K562 (cell line): ENCODE measurements around the gene ELF2. TPM values are rescaled to one million over a fixed set of nuclear protein-coding genes. Genes with fewer than 3 reads are reported as not detected.

Experiments
- CAMTA2 ChIP-seq: fragments of 250-450 bp; sonication (Bioruptor Pico); conservative IDR thresholded peaks from 2 replicates; pipeline ENCODE4 v1.5.1; 2022
- MYBL2 ChIP-seq, 2 experiments: fragments of 450-650 bp in 1 of 2; sonication (generic) in 1 of 2; formaldehyde crosslinking in 1 of 2; IDR thresholded peaks; 2 replicates each; pipeline versions ENCODE4 v1.6.1 to v1.8.1; 2017 to 2022; ENCODE audit warnings: borderline replicate concordance in 1 of 2, inconsistent platforms in 1 of 2, low read depth in 1 of 2, mild to moderate bottlenecking in 1 of 2, missing genetic modification reagents in 1 of 2, moderate library complexity in 1 of 2
- NKRF ChIP-seq: fragments of 450-650 bp; IDR thresholded peaks from 2 replicates; pipeline ENCODE4 v1.6.1; 2016; ENCODE audit warnings: borderline replicate concordance
- RBM25 ChIP-seq: fragments of 200-400 bp; formaldehyde crosslinking; IDR thresholded peaks from 2 replicates; pipeline ENCODE4 v1.6.1; 2018; ENCODE audit warnings: low read length, low read depth, moderate library complexity; ENCODE audit not compliant: severe bottlenecking
- SRSF7 ChIP-seq: fragments of 200-400 bp; formaldehyde crosslinking; optimal IDR thresholded peaks from 2 replicates; pipeline ENCODE3; 2017; ENCODE audit warnings: mild to moderate bottlenecking, low read depth, low read length
- THRB ChIP-seq: fragments of 450-650 bp; formaldehyde crosslinking; conservative IDR thresholded peaks from 2 replicates; pipeline ENCODE4 v1.4.0; 2022; ENCODE audit warnings: mild to moderate bottlenecking, missing genetic modification characterization
- XRCC3 ChIP-seq: fragments of 450-650 bp; IDR thresholded peaks from 2 replicates; pipeline ENCODE4 v1.6.1; 2017; ENCODE audit warnings: mild to moderate bottlenecking, moderate library complexity
- ZNF407 ChIP-seq: fragments of 450-650 bp; IDR thresholded peaks from 2 replicates; pipeline ENCODE4 v1.6.1; 2016; ENCODE audit warnings: low read depth
- ZNF449 ChIP-seq: fragments of 250-450 bp; sonication (Bioruptor Pico); IDR thresholded peaks from 2 replicates; pipeline ENCODE4 v1.8.0; 2022; ENCODE audit warnings: moderate library complexity, mild to moderate bottlenecking, inconsistent platforms
- ZNF740 ChIP-seq, 3 experiments: fragments of 200-800 bp in 1 of 3; sonication (Bioruptor generic) in 1 of 3; sonication (generic) in 1 of 3; formaldehyde crosslinking in 1 of 3; IDR thresholded peaks; 2 replicates each; pipeline versions ENCODE4 v1.6.1 to v1.8.0; 2016 to 2022; ENCODE audit warnings: mild to moderate bottlenecking in 2 of 3, missing compliant biosample characterization in 2 of 3, missing genetic modification characterization in 2 of 3, missing genetic modification reagents in 1 of 3
- polyA plus RNA-seq, 8 experiments: library from polyadenylated mRNA; depleted of rRNA in 4 of 8; stranded (reverse) in 5 of 8; unstranded in 3 of 8; fragments of >200 nt; fragmentation: Nextera tagmentation in 2 of 8; fragmentation: Illumina TruSeq in 1 of 8; extraction: Ambion mirVana in 2 of 8; extraction: Trizol in 1 of 8; gene quantifications; 2 replicates each; pipeline versions ENCODE4 v1.2.1 to v1.2.3, GENCODE V29; 2011 to 2014; ENCODE audit warnings: inconsistent platforms in 1 of 8, missing spikeins in 1 of 8
- total RNA-seq, 7 experiments: library from RNA; depleted of rRNA in 6 of 7; stranded (reverse); fragments of >200 nt in 6 of 7; fragmentation: Illumina TruSeq in 2 of 7; extraction: Trizol in 2 of 7; gene quantifications; 2 replicates each; pipeline versions ENCODE4 v1.2.1 to v1.2.3, GENCODE V29; 2011 to 2021; ENCODE audit warnings: low replicate concordance in 1 of 7

Gene ELF2
- total and polyA plus RNA-seq, 9 of the 15 experiments (the other 6 are each of a cell fraction or from before 2014, with no cell fraction given), result 9.4 to 58.7 (median 41.6) TPM

GRCh38 chr4:139082750-139083606 is 94.0 kb downstream of the ELF2 start (continued):
- peak; percentile 85 for TF ChIP-seq MYBL2 (IDR thresholded peaks at IDR 0.05; ENCODE audit: low read depth)
- no peak for TF ChIP-seq MYBL2 (CRISPR knock-in tag; IDR thresholded peaks at IDR 0.05; ENCODE audit: borderline replicate concordance)
- TF ChIP-seq XRCC3, result no peak
- TF ChIP-seq ZNF449 (CRISPR knock-in tag), result no peak
- TF ChIP-seq THRB, result no peak
- TF ChIP-seq ZNF407, result peak; percentile 33; the same call in 1 of the 2 replicates
- no peak for TF ChIP-seq SRSF7
- TF ChIP-seq RBM25, result peak; percentile 60
- peak; percentile 92 for TF ChIP-seq NKRF
- peak; percentile 93 for TF ChIP-seq ZNF740 (CRISPR knock-in tag; IDR thresholded peaks at IDR 0.05)
- TF ChIP-seq ZNF740 (tag; IDR thresholded peaks at IDR 0.05), result peak in 1 of 2 experiments; percentile 94; a peak in 2 of 4 replicates
- no peak for TF ChIP-seq CAMTA2 (CRISPR knock-in tag)
